GM19023 (cell line): Measurements from ENCODE around the gene TRPM4.
"Not testable (repeated sequence)": the region's sequence is repeated elsewhere in the genome, so short reads cannot be mapped to it uniquely, and the experiment has no call there.

Experiments used
- ATAC-seq: cut with Tn5 transposase; IDR thresholded peaks from one replicate; pipeline ENCODE4 v1.9.1; 2021; ENCODE audit warnings: mild to moderate bottlenecking, moderate library complexity; ENCODE audit not compliant: unreplicated experiment

The TRPM4 gene

GRCh38 chr19:49150106-49150943 lies 7.3 kb upstream of the TRPM4 start:
- ATAC-seq, result no peak

GRCh38 chr19:49150944-49151243 lies 6.7 kb upstream of the TRPM4 start:
- ATAC-seq, result no peak

GRCh38 chr19:49151267-49152118 lies 6.1 kb upstream of the TRPM4 start:
- ATAC-seq, result no peak

GRCh38 chr19:49152119-49152550 lies 5.5 kb upstream of the TRPM4 start:
- ATAC-seq, result no peak

GRCh38 chr19:49153167-49153809 lies 4.3 kb upstream of the TRPM4 start:
- ATAC-seq, result no peak

- ATAC-seq, result no peak
Measured at GRCh38 chr19:49154279-49154678, 3.3 kb upstream of the TRPM4 start.

- no peak for ATAC-seq
Measured at GRCh38 chr19:49155005-49155819, 2.4 kb upstream of the TRPM4 start, which contains the start of gene HRC. HRC (minus strand) TSS chr19:49155396; CDS start chr19:49155237, 159 bp downstream.

GRCh38 chr19:49155820-49156346 lies 1.7 kb upstream of the TRPM4 start:
- no peak for ATAC-seq

- no peak for ATAC-seq
Measured at GRCh38 chr19:49160450-49161189, 3.0 kb downstream of the TRPM4 start.

GRCh38 chr19:49161987-49162386 lies 4.4 kb downstream of the TRPM4 start:
- ATAC-seq, result no peak

- no peak for ATAC-seq
Measured at GRCh38 chr19:49165111-49165750, 7.6 kb downstream of the TRPM4 start.

GRCh38 chr19:49165865-49166301 lies 8.3 kb downstream of the TRPM4 start:
- no peak for ATAC-seq

GRCh38 chr19:49167857-49168409 lies 10.3 kb downstream of the TRPM4 start:
- ATAC-seq, result no peak

- no peak for ATAC-seq
Measured at GRCh38 chr19:49168421-49168820, 10.8 kb downstream of the TRPM4 start.

GRCh38 chr19:49173198-49173597 lies 15.6 kb downstream of the TRPM4 start:
- no peak for ATAC-seq

GRCh38 chr19:49180659-49181058 lies 23.1 kb downstream of the TRPM4 start:
- no peak for ATAC-seq

GRCh38 chr19:49182010-49182847 lies 24.6 kb downstream of the TRPM4 start:
- not testable (repeated sequence) for ATAC-seq

- no peak for ATAC-seq
Measured at GRCh38 chr19:49182848-49183375, 25.3 kb downstream of the TRPM4 start.
